IPS-NIHi7 (cell line): ENCODE measurements around the gene NINJ1.
A peak's percentile ranks its signal among the peaks of the same experiment; 100 is the strongest.

Source experiments
- DNase-seq: peaks from one replicate; pipeline ENCODE4 v3.0.0; 2012; ENCODE audit warnings: mixed read lengths; ENCODE audit errors: extremely low spot score

Gene NINJ1

GRCh38 chr9:93100276-93100636 is 33.8 kb downstream of the NINJ1 start:
- no peak for DNase-seq

- DNase-seq: no peak
Measured at GRCh38 chr9:93099551-93100275, 34.3 kb downstream of the NINJ1 start.

GRCh38 chr9:93098236-93098946 is 35.7 kb downstream of the NINJ1 start:
- no peak for DNase-seq

- DNase-seq: no peak
Measured at GRCh38 chr9:93097511-93098201, 36.4 kb downstream of the NINJ1 start.

GRCh38 chr9:93096811-93097382 is 37.2 kb downstream of the NINJ1 start:
- no peak for DNase-seq

- peak; percentile 41 for DNase-seq
Measured at GRCh38 chr9:93096131-93096802, 37.8 kb downstream of the NINJ1 start, which contains the start of gene CARD19. Gene CARD19, plus strand, starts transcription at chr9:93096217. Its CDS starts 129 bp downstream, at chr9:93096346.

- peak; percentile 99 for DNase-seq
Measured at GRCh38 chr9:93095205-93096130, 38.6 kb downstream of the NINJ1 start.

GRCh38 chr9:93094658-93095204 is 39.3 kb downstream of the NINJ1 start:
- peak; percentile 38 for DNase-seq

GRCh38 chr9:93093877-93094657 is 40.0 kb downstream of the NINJ1 start:
- DNase-seq: no peak

- no peak for DNase-seq
Measured at GRCh38 chr9:93093127-93093876, 40.7 kb downstream of the NINJ1 start.

GRCh38 chr9:93092251-93092991 is 41.6 kb downstream of the NINJ1 start:
- no peak for DNase-seq

GRCh38 chr9:93091453-93092081 is 42.5 kb downstream of the NINJ1 start:
- no peak for DNase-seq

- DNase-seq: no peak
Measured at GRCh38 chr9:93091056-93091452, 43.0 kb downstream of the NINJ1 start.

GRCh38 chr9:93090091-93090655 is 43.9 kb downstream of the NINJ1 start:
- no peak for DNase-seq

GRCh38 chr9:93089481-93089991 is 44.5 kb downstream of the NINJ1 start:
- DNase-seq: no peak

- no peak for DNase-seq
Measured at GRCh38 chr9:93089024-93089423, 45.0 kb downstream of the NINJ1 start.

- no peak for DNase-seq
Measured at GRCh38 chr9:93088656-93089015, 45.4 kb downstream of the NINJ1 start.
